Measurements from ENCODE around the gene HYLS1.

DNA sequence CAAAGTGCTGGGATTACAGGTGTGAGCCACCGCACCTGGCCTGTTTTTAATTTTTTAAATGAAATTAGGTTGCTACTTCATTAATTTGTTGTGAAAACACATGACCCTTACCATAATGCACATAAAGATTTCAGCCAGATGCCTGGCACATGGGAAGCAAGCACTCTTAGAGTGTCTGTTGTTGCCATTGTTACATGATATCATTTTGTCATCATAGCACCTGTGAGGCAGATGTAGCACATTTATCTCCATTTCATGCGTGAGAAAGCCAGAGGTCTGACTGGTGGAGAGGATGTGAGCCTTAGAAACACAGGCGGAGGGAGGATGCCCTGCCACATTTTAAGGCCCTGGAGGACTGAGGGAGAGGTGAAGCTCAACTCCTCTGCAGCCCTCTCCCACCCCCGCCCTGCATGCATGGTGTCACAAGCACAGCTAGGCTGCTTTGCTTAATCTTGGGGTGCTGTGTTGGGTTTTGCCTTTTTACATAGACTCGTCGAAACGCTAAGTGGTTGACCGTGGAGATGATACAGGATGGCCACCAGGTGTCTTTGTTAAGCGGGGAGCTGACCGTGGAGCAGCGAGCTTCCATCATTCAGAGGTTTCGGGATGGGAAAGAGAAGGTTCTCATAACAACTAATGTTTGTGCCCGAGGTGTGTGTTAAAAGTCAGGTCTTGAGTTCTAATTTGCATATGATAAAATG is 30.8 kb downstream of the HYLS1 start:
- TF ChIP-seq JUNB (IDR thresholded peaks at IDR 0.05; ENCODE audit: unreplicated experiment) (no peak), EZH2phosphoT487 (IDR thresholded peaks at IDR 0.05; ENCODE audit: unreplicated experiment) (no peak), EZH2 (IDR thresholded peaks at IDR 0.05; ENCODE audit: low read depth, unreplicated experiment) (no peak), ZNF114 (CRISPR knock-in tag; IDR thresholded peaks at IDR 0.05) (no peak), POLR2AphosphoS5 (IDR thresholded peaks at IDR 0.05; ENCODE audit: low read depth) (no peak), STAT1 (IDR thresholded peaks at IDR 0.05; ENCODE audit: unreplicated experiment) (no peak), ZNF331 (CRISPR knock-in tag; IDR thresholded peaks at IDR 0.05; ENCODE audit: low read depth) (no peak), CREB1 (CRISPR knock-in tag; IDR thresholded peaks at IDR 0.05; ENCODE audit: low read depth) (no peak)
- TF ChIP-seq, protein P1, sequence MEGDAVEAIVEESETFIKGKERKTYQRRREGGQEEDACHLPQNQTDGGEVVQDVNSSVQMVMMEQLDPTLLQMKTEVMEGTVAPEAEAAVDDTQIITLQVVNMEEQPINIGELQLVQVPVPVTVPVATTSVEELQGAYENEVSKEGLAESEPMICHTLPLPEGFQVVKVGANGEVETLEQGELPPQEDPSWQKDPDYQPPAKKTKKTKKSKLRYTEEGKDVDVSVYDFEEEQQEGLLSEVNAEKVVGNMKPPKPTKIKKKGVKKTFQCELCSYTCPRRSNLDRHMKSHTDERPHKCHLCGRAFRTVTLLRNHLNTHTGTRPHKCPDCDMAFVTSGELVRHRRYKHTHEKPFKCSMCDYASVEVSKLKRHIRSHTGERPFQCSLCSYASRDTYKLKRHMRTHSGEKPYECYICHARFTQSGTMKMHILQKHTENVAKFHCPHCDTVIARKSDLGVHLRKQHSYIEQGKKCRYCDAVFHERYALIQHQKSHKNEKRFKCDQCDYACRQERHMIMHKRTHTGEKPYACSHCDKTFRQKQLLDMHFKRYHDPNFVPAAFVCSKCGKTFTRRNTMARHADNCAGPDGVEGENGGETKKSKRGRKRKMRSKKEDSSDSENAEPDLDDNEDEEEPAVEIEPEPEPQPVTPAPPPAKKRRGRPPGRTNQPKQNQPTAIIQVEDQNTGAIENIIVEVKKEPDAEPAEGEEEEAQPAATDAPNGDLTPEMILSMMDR (conservative IDR thresholded peaks at IDR 0.05; ENCODE audit: low read depth in 2 of 2), result peak; percentile 36 to 41
- TF ChIP-seq, protein P2, sequence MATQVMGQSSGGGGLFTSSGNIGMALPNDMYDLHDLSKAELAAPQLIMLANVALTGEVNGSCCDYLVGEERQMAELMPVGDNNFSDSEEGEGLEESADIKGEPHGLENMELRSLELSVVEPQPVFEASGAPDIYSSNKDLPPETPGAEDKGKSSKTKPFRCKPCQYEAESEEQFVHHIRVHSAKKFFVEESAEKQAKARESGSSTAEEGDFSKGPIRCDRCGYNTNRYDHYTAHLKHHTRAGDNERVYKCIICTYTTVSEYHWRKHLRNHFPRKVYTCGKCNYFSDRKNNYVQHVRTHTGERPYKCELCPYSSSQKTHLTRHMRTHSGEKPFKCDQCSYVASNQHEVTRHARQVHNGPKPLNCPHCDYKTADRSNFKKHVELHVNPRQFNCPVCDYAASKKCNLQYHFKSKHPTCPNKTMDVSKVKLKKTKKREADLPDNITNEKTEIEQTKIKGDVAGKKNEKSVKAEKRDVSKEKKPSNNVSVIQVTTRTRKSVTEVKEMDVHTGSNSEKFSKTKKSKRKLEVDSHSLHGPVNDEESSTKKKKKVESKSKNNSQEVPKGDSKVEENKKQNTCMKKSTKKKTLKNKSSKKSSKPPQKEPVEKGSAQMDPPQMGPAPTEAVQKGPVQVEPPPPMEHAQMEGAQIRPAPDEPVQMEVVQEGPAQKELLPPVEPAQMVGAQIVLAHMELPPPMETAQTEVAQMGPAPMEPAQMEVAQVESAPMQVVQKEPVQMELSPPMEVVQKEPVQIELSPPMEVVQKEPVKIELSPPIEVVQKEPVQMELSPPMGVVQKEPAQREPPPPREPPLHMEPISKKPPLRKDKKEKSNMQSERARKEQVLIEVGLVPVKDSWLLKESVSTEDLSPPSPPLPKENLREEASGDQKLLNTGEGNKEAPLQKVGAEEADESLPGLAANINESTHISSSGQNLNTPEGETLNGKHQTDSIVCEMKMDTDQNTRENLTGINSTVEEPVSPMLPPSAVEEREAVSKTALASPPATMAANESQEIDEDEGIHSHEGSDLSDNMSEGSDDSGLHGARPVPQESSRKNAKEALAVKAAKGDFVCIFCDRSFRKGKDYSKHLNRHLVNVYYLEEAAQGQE (IDR thresholded peaks at IDR 0.05; ENCODE audit: unreplicated experiment), result no peak
- TF ChIP-seq, protein P3, sequence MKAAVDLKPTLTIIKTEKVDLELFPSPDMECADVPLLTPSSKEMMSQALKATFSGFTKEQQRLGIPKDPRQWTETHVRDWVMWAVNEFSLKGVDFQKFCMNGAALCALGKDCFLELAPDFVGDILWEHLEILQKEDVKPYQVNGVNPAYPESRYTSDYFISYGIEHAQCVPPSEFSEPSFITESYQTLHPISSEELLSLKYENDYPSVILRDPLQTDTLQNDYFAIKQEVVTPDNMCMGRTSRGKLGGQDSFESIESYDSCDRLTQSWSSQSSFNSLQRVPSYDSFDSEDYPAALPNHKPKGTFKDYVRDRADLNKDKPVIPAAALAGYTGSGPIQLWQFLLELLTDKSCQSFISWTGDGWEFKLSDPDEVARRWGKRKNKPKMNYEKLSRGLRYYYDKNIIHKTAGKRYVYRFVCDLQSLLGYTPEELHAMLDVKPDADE (IDR thresholded peaks at IDR 0.05), result no peak

All from GM23338 (cell line).